Naive thymus-derived CD8-positive, alpha-beta T cell (primary cell): ENCODE measurements around the gene GAD2. TPM values are rescaled to one million over a fixed set of nuclear protein-coding genes. Genes with fewer than 3 reads are reported as not detected.

Source experiments
- ATAC-seq, 2 donors: fragments of 150-1000 bp; cut with Tn5 transposase in 1 of 2; sonication (Bioruptor Pico), chemical (Tn5 transposase) in 1 of 2; 1 replicate in 1 of 2; 2 replicates in 1 of 2; pipeline ENCODE4 v1.10.0; 2021; ENCODE audit warnings: mild to moderate bottlenecking in 2 of 2, moderate library complexity in 2 of 2
- POLR2A ChIA-PET: fragments of 350-600 bp; sonication (Branson Sonifier 250); formaldehyde crosslinking; loops from one replicate; lab custom pipeline; 2021; ENCODE audit warnings: antibody characterized with exemption; lab: Charles Lee
- DNase-seq, 10 donors: peaks; one replicate each; pipeline versions ENCODE4 v3.0.0 to v3.0.0-alpha.2; 2020 to 2022
- H3K27ac Mint-ChIP-seq, 10 donors: one replicate each; pipeline ENCODE4 v1.8.0; 2020 to 2022; ENCODE audit warnings: mild to moderate bottlenecking in 10 of 10, mixed read lengths in 10 of 10, moderate library complexity in 4 of 10, inconsistent platforms in 1 of 10
- H3K27me3 Mint-ChIP-seq, 5 donors: one replicate each; pipeline ENCODE4 v1.8.0; 2021 to 2022; ENCODE audit warnings: mixed read lengths in 5 of 5
- H3K36me3 Mint-ChIP-seq, 3 donors: one replicate each; pipeline ENCODE4 v1.8.0; 2020 to 2022; ENCODE audit warnings: mixed read lengths in 3 of 3, mild to moderate bottlenecking in 2 of 3, inconsistent platforms in 1 of 3
- H3K4me1 Mint-ChIP-seq, 4 donors: one replicate each; pipeline ENCODE4 v1.8.0; 2021 to 2022; ENCODE audit warnings: mixed read lengths in 4 of 4
- H3K4me3 Mint-ChIP-seq, 10 donors: one replicate each; pipeline ENCODE4 v1.8.0; 2020 to 2022; ENCODE audit warnings: mild to moderate bottlenecking in 10 of 10, mixed read lengths in 10 of 10, moderate library complexity in 6 of 10, inconsistent platforms in 1 of 10
- H3K9me3 Mint-ChIP-seq, 9 donors: one replicate each; pipeline ENCODE4 v1.8.0; 2020 to 2022; ENCODE audit warnings: mixed read lengths in 9 of 9, mild to moderate bottlenecking in 3 of 9, inconsistent platforms in 1 of 9, moderate library complexity in 1 of 9
- polyA plus RNA-seq, 3 donors: library from polyadenylated mRNA; unstranded; fragments of 300-500 nt; fragmentation: Illumina TruSeq; gene quantifications; one replicate each; pipeline ENCODE4 v1.2.3, GENCODE V29; 2021
- total RNA-seq, 8 experiments: library from RNA in 2 of 8; stranded (reverse) in 2 of 8; gene quantifications; one replicate each; pipeline ENCODE4 v1.2.3 and lab custom pipeline; 2021 to 2026

GAD2 gene
- total and polyA plus RNA-seq, 5 experiments from 2014 or later, result not detected

GRCh38 chr10:26227786-26228185 lies 11.2 kb downstream of the GAD2 start:
- DNase-seq, result no peak
- no peaks in the 10 kb centered on the region for H3K9me3 Mint-ChIP-seq
- H3K36me3 Mint-ChIP-seq, result no peaks in the 10 kb centered on the region
- POLR2A ChIA-PET, result no interaction called here
- no peaks in the 10 kb centered on the region for H3K4me1 Mint-ChIP-seq
- no peak for ATAC-seq
- H3K27me3 Mint-ChIP-seq, result peaks cover 16 to 49% (median 39%) of the 10 kb centered on the region in 5 donors
- no peak overlapping the region for H3K4me3 Mint-ChIP-seq
- peak overlapping the region in 1 of 10 donors; percentile 7 for H3K27ac Mint-ChIP-seq

- no peak overlapping the region for H3K4me3 Mint-ChIP-seq
- peaks cover 15 to 44% (median 33%) of the 10 kb centered on the region in 5 donors for H3K27me3 Mint-ChIP-seq
- ATAC-seq, result no peak
- DNase-seq, result no peak
- H3K27ac Mint-ChIP-seq, result no peak overlapping the region
- H3K4me1 Mint-ChIP-seq, result no peaks in the 10 kb centered on the region
- POLR2A ChIA-PET, result no interaction called here
- H3K36me3 Mint-ChIP-seq, result no peaks in the 10 kb centered on the region
- H3K9me3 Mint-ChIP-seq, result no peaks in the 10 kb centered on the region
Observed at GRCh38 chr10:26232174-26232573, 15.6 kb downstream of the GAD2 start.

- peaks cover 0 to 4% (median 0%) of the 10 kb centered on the region in 3 donors for H3K36me3 Mint-ChIP-seq
- peaks cover 26 to 71% (median 41%) of the 10 kb centered on the region in 5 donors for H3K27me3 Mint-ChIP-seq
- no peaks in the 10 kb centered on the region for H3K9me3 Mint-ChIP-seq
- DNase-seq (no peak), ATAC-seq (no peak)
- H3K27ac Mint-ChIP-seq, result no peak overlapping the region
- H3K4me3 Mint-ChIP-seq, result no peak overlapping the region
- H3K4me1 Mint-ChIP-seq, result no peaks in the 10 kb centered on the region
- POLR2A ChIA-PET, result no interaction called here
Observed at GRCh38 chr10:26235761-26236160, 19.2 kb downstream of the GAD2 start.

GRCh38 chr10:26238378-26238777 lies 21.8 kb downstream of the GAD2 start:
- POLR2A ChIA-PET, result no interaction called here
- no peaks in the 10 kb centered on the region for H3K9me3 Mint-ChIP-seq
- peaks cover 0 to 4% (median 0%) of the 10 kb centered on the region in 3 donors for H3K36me3 Mint-ChIP-seq
- no peak overlapping the region for H3K4me3 Mint-ChIP-seq
- H3K27ac Mint-ChIP-seq, result no peak overlapping the region
- no peak for DNase-seq
- H3K4me1 Mint-ChIP-seq, result no peaks in the 10 kb centered on the region
- peaks cover 26 to 62% (median 46%) of the 10 kb centered on the region in 5 donors for H3K27me3 Mint-ChIP-seq
- ATAC-seq, result no peak

GRCh38 chr10:26242706-26243350 lies 26.3 kb downstream of the GAD2 start:
- no peaks in the 10 kb centered on the region for H3K4me1 Mint-ChIP-seq
- peaks cover 0 to 4% (median 0%) of the 10 kb centered on the region in 3 donors for H3K36me3 Mint-ChIP-seq
- no peaks in the 10 kb centered on the region for H3K9me3 Mint-ChIP-seq
- no peak overlapping the region for H3K27ac Mint-ChIP-seq
- peaks cover 15 to 39% (median 26%) of the 10 kb centered on the region in 5 donors for H3K27me3 Mint-ChIP-seq
- ATAC-seq (no peak), DNase-seq (no peak)
- H3K4me3 Mint-ChIP-seq, result no peak overlapping the region
- POLR2A ChIA-PET, result no interaction called here

GRCh38 chr10:26243351-26243720 lies 26.8 kb downstream of the GAD2 start:
- ATAC-seq, result no peak
- H3K4me1 Mint-ChIP-seq, result peaks cover 0 to 2% (median 0%) of the 10 kb centered on the region in 4 donors
- peaks cover 10 to 34% (median 21%) of the 10 kb centered on the region in 5 donors for H3K27me3 Mint-ChIP-seq
- POLR2A ChIA-PET, result no interaction called here
- H3K9me3 Mint-ChIP-seq, result no peaks in the 10 kb centered on the region
- H3K27ac Mint-ChIP-seq, result no peak overlapping the region
- DNase-seq, result no peak
- H3K36me3 Mint-ChIP-seq, result no peaks in the 10 kb centered on the region
- H3K4me3 Mint-ChIP-seq, result no peak overlapping the region

GRCh38 chr10:26249681-26250080 lies 33.1 kb downstream of the GAD2 start:
- POLR2A ChIA-PET, result no interaction called here
- Mint-ChIP-seq H3K36me3 (no peaks in the 10 kb centered on the region), H3K9me3 (no peaks in the 10 kb centered on the region), H3K4me3 (no peak overlapping the region), H3K27me3 (peaks cover 8 to 16% (median 12%) of the 10 kb centered on the region in 5 donors), H3K4me1 (peaks cover 0 to 2% (median 0%) of the 10 kb centered on the region in 4 donors), H3K27ac (peak overlapping the region in 1 of 10 donors; percentile 50)
- ATAC-seq (no peak), DNase-seq (no peak)

- Mint-ChIP-seq H3K27ac (no peak overlapping the region), H3K27me3 (peaks cover 10 to 26% (median 19%) of the 10 kb centered on the region in 5 donors), H3K4me1 (peaks cover 0 to 2% (median 0%) of the 10 kb centered on the region in 4 donors), H3K36me3 (no peaks in the 10 kb centered on the region), H3K4me3 (no peak overlapping the region), H3K9me3 (no peaks in the 10 kb centered on the region)
- ATAC-seq, result no peak
- POLR2A ChIA-PET, result no interaction called here
- no peak for DNase-seq
Observed at GRCh38 chr10:26251925-26252324, 35.4 kb downstream of the GAD2 start.

- Mint-ChIP-seq H3K4me1 (no peaks in the 10 kb centered on the region), H3K27me3 (peaks cover 15 to 36% (median 28%) of the 10 kb centered on the region in 5 donors), H3K9me3 (no peaks in the 10 kb centered on the region), H3K27ac (no peak overlapping the region), H3K36me3 (no peaks in the 10 kb centered on the region), H3K4me3 (no peak overlapping the region)
- POLR2A ChIA-PET, result no interaction called here
- no peak for DNase-seq
- ATAC-seq, result no peak
Observed at GRCh38 chr10:26254616-26255015, 38.0 kb downstream of the GAD2 start.

GRCh38 chr10:26259341-26259740 lies 42.8 kb downstream of the GAD2 start:
- Mint-ChIP-seq H3K27ac (no peak overlapping the region), H3K4me1 (no peaks in the 10 kb centered on the region), H3K36me3 (no peaks in the 10 kb centered on the region), H3K4me3 (no peak overlapping the region), H3K9me3 (no peaks in the 10 kb centered on the region), H3K27me3 (peaks cover 17 to 55% (median 30%) of the 10 kb centered on the region in 5 donors)
- POLR2A ChIA-PET, result no interaction called here
- DNase-seq (no peak), ATAC-seq (no peak)

GRCh38 chr10:26269754-26270153 lies 53.2 kb downstream of the GAD2 start:
- no peak for DNase-seq
- no peak overlapping the region for H3K27ac Mint-ChIP-seq
- no peaks in the 10 kb centered on the region for H3K4me1 Mint-ChIP-seq
- no peak for ATAC-seq
- peaks cover 3 to 26% (median 23%) of the 10 kb centered on the region in 5 donors for H3K27me3 Mint-ChIP-seq
- H3K4me3 Mint-ChIP-seq, result no peak overlapping the region
- H3K36me3 Mint-ChIP-seq, result no peaks in the 10 kb centered on the region
- POLR2A ChIA-PET, result no interaction called here
- H3K9me3 Mint-ChIP-seq, result no peaks in the 10 kb centered on the region

- Mint-ChIP-seq H3K36me3 (no peaks in the 10 kb centered on the region), H3K27ac (no peak overlapping the region), H3K9me3 (no peaks in the 10 kb centered on the region), H3K4me1 (peaks cover 0 to 2% (median 0%) of the 10 kb centered on the region in 4 donors), H3K27me3 (peaks cover 5 to 24% (median 12%) of the 10 kb centered on the region in 5 donors), H3K4me3 (no peak overlapping the region)
- DNase-seq (no peak), ATAC-seq (no peak)
- POLR2A ChIA-PET, result no interaction called here
Observed at GRCh38 chr10:26274391-26274790, 57.8 kb downstream of the GAD2 start.

GRCh38 chr10:26278295-26278694 lies 61.7 kb downstream of the GAD2 start:
- Mint-ChIP-seq H3K27ac (no peak overlapping the region), H3K36me3 (no peaks in the 10 kb centered on the region), H3K27me3 (peaks cover 3 to 15% (median 4%) of the 10 kb centered on the region in 5 donors), H3K4me1 (peaks cover 0 to 2% (median 0%) of the 10 kb centered on the region in 4 donors), H3K4me3 (no peak overlapping the region), H3K9me3 (no peaks in the 10 kb centered on the region)
- DNase-seq (no peak), ATAC-seq (no peak)
- POLR2A ChIA-PET, result no interaction called here

GRCh38 chr10:26290236-26290635 lies 73.7 kb downstream of the GAD2 start:
- Mint-ChIP-seq H3K4me3 (no peak overlapping the region), H3K4me1 (no peaks in the 10 kb centered on the region), H3K27me3 (peaks cover 10 to 40% (median 20%) of the 10 kb centered on the region in 5 donors), H3K36me3 (no peaks in the 10 kb centered on the region), H3K9me3 (peaks cover 0 to 3% (median 0%) of the 10 kb centered on the region in 9 donors), H3K27ac (no peak overlapping the region)
- DNase-seq (no peak), ATAC-seq (no peak)
- POLR2A ChIA-PET, result interaction anchor here (0.7 kb wide), 1 partner anchor 116 kb away, joined by 5 read pairs; no protein-coding TSS in a partner anchor
